HG03064 (cell line): ENCODE results near the gene CHRDL2.
A peak's percentile ranks its signal among the peaks of the same experiment; 100 is the strongest.
"Not testable (repeated sequence)": the region's sequence is repeated elsewhere in the genome, so short reads cannot be mapped to it uniquely, and the experiment has no call there.

Experiments
- ATAC-seq: cut with Tn5 transposase; IDR thresholded peaks from one replicate; pipeline ENCODE4 v1.9.1; 2021; ENCODE audit warnings: low read depth; ENCODE audit not compliant: unreplicated experiment

The CHRDL2 gene

DNA sequence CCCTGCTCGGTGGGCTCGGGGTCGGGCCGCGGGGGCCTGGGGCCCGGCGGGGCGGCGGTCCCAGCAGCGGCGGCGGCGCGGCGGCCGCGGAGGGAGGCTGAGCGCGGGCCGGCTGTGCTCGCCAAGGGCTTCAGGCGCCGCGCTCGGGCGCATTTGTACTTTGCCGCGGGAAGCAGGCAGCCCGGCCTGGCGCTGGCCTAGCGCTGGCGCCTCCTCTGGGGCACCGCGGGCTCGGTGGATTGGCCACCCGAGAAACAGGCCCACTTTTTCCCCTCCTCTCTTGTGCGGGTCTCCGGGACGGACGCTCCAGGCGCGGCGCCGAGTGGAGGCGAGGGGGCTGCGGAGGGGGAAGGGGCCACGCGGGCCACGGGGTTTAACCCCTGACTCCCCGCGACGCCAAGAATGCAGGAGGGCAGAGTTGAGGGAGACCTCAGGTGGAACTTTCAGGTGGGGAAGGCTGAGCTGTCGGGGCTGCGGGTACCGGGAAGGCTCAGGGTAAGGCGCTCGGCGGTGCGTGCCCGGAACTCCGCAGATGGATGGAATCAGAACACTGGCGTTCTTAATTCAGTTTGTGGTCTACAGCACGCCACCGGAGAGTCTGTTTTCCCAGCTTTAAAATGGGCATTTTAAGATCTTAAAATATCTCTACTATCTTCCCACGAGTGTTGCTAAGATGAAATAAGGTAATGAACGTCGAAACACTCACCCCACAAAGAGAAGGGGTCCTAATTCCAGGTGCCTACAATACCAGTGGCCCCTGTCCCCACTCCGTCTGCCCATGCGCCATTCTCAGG is at the start of gene CHRDL2:
Gene CHRDL2 (minus strand): TSS at position 126 of the 794 bp plus-strand sequence. CDS start 538 bp downstream, outside the sequence.
- no peak for ATAC-seq

GRCh38 chr11:74780248-74781005 is 49.2 kb upstream of the CHRDL2 start:
- no peak for ATAC-seq

GRCh38 chr11:74778581-74778980 is 47.4 kb upstream of the CHRDL2 start:
- no peak for ATAC-seq

GRCh38 chr11:74777877-74778276 is 46.7 kb upstream of the CHRDL2 start:
- no peak for ATAC-seq

DNA sequence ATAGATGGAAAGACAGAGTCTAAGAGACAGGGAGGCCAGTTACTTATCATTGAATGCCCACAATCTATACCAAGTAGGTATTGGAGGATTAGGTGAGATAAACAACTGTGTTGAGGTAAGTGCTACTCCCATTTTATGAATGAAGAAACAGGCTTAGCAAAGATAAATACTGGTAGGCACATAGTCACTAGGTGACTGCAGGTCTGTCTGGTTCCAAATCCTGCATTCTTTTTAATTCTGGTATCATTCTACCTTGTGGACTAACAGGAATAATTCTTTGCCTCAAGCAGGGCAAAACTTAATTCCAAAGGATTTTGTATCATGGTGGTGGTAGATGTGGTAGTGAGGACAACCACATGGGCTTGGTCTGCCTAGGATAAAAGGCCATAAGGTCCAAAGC is 45.8 kb upstream of the CHRDL2 start:
- ATAC-seq, result no peak

DNA sequence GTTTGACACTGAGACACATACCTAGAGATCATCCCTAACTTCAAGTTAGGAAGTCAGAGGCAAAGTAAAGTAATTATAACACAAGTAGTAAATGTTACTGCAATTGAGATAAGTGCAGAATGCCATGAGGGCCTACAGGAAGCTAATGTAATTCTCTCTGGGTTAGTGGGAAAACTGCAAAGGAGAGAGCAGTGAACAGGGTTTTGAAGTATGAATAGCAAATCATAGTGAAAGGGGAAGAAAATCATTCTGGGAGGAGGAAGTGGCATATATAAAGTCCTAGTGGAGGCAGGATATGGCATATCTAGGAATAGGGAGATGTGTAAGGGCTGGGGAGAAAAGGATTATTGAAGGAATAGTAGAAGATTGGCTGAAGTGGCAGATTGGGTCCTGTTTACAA is 45.3 kb upstream of the CHRDL2 start:
- no peak for ATAC-seq

- no peak for ATAC-seq
Observed at GRCh38 chr11:74775762-74776161, 44.5 kb upstream of the CHRDL2 start.

- no peak for ATAC-seq
Observed at GRCh38 chr11:74773476-74773875, 42.2 kb upstream of the CHRDL2 start.

GRCh38 chr11:74771139-74771538 is 39.9 kb upstream of the CHRDL2 start:
- no peak for ATAC-seq

GRCh38 chr11:74770456-74770855 is 39.2 kb upstream of the CHRDL2 start:
- no peak for ATAC-seq

DNA sequence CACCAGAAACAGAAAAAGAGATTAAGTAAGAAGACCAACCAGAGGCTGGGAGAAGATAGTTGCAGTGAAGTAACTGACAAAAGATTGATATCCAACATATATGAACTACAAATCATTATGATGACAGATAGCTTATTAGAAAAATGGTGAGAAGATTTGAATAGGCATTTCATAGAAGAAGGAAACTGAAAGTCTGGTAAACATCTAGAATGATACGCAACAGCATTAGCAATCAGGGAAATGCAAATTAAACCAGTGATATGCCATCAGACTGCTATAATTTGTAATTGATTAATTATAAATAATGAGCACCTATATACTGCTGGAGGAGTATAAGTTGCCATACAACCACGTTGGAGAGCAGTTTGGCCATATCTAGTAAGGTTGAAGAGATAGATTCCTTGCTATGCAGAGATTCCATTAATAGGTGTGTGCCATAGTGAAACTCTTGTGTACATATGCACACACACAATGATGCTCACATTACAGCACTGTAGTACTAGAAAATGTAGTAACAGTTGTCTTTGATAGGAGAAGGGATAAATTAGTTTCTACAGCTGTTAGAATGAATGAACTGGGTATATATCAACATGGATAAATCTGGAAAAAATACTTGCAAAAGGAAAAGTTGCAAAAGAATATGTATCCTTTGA is 38.0 kb upstream of the CHRDL2 start:
- no peak for ATAC-seq

- peak; percentile 59 for ATAC-seq
Observed at GRCh38 chr11:74768172-74768651, 37.0 kb upstream of the CHRDL2 start.

- no peak for ATAC-seq
Observed at GRCh38 chr11:74766905-74767304, 35.7 kb upstream of the CHRDL2 start.

DNA sequence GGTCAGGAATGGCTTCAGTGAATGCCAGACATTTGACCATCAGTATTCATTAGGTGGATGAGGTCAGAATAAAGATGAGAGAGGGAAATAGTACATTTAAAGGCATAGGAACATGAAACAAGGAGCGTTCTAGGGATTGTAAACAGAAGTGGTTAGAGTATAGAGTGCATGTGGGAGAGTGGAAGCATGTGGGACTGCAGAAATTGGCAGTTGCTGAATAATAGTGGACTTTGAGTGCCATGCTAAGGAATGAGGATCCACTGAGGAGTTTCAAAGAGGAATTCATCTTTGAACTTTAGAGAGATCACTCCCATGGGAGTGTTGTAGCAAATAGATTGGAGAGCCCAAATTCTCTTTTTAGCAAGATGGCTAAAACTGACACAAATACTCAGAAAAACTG is 25.3 kb upstream of the CHRDL2 start:
- no peak for ATAC-seq

- ATAC-seq, result no peak
Observed at GRCh38 chr11:74755395-74755995, 24.3 kb upstream of the CHRDL2 start.

DNA sequence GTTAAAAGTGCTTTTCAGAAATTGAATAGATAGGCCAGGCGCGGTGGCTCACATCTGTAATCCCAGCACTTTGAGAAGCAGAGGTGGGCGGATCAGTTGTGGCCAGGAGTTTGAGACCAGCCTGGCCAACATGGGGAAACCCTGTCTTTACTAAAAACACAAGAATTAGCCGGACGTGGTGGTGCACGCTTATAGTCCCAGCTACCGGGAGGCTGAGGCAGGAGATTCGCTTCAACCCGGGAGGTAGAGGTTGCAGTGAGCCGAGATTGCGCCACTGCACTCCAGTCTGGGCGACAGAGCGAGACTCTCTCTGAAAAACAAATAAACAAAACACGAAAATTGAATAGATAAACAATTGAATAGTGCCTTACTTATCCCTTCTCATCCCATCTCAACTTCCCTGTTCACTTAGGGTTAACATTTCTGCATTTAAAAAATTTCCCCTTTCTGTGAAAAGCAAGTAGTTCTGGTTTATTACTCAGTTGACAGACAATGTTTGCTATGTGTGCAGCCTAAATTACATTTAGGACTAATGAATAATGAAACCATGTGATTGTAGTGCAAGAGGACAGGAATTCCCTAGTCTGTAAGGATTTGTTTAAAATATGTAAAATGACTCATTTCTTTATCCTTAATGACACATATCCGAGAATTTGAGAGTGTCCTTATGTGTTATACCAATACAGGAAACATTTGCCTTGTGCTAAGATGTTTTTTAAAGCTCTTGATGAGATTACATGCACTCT is 23.5 kb upstream of the CHRDL2 start:
- ATAC-seq, result no peak

- no peak for ATAC-seq
Observed at GRCh38 chr11:74751303-74751702, 20.1 kb upstream of the CHRDL2 start.

DNA sequence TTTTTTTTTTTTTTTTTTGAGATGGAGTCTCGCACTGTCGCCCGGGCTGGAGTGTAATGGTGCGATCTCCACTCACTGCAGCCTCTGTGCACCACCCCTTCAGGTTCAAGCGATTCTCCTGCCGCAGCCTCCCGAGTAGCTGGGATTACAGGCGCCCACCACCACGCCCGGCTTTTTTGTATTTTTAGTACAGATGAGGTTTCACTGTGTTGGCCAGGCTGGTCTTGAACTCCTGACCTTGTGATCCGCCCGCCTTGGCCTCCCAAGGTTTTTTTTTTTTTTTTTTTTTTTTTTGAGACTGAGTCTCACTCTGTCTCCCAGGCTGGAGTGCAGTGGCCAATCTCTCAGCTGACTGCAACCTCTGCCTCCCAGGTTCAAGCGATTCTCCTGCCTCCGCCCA is 19.4 kb upstream of the CHRDL2 start:
- not testable (repeated sequence) for ATAC-seq

- ATAC-seq, result no peak
Observed at GRCh38 chr11:74749965-74750296, 18.7 kb upstream of the CHRDL2 start.
